Parathyroid adenoma (tissue), 2 donors: Measurements from ENCODE around the gene ATXN10.

Experiments used
- H2AFZ ChIP-seq: fragments of 300-600 bp; sonication (generic); one replicate; pipeline ENCODE4 v1.7.0; 2017; ENCODE audit warnings: antibody characterized with exemption, mild to moderate bottlenecking
- H3K27ac ChIP-seq: fragments of 300-600 bp; sonication (generic); one replicate; pipeline ENCODE4 v1.7.0; 2017
- H3K27me3 ChIP-seq: fragments of 300-600 bp; sonication (generic); one replicate; pipeline ENCODE4 v1.7.0; 2017; ENCODE audit warnings: low read length; ENCODE audit not compliant: control insufficient read depth, insufficient read depth
- H3K36me3 ChIP-seq: fragments of 300-600 bp; sonication (generic); one replicate; pipeline ENCODE4 v1.7.0; 2017; ENCODE audit warnings: low read length; ENCODE audit not compliant: control insufficient read depth, insufficient read depth
- H3K4me1 ChIP-seq: fragments of 300-600 bp; sonication (generic); one replicate; pipeline ENCODE4 v1.7.0; 2017; ENCODE audit warnings: control low read depth
- H3K4me2 ChIP-seq: fragments of 300-600 bp; sonication (generic); one replicate; pipeline ENCODE4 v1.7.0; 2017; ENCODE audit warnings: low read length
- H3K4me3 ChIP-seq: fragments of 300-600 bp; sonication (generic); one replicate; pipeline ENCODE4 v1.7.0; 2017; ENCODE audit warnings: low read depth, low read length
- H3K79me2 ChIP-seq: fragments of 300-600 bp; sonication (generic); one replicate; pipeline ENCODE4 v1.7.0; 2017; ENCODE audit warnings: control low read depth
- H3K9ac ChIP-seq: fragments of 300-600 bp; sonication (generic); one replicate; pipeline ENCODE4 v1.7.0; 2017; ENCODE audit warnings: mild to moderate bottlenecking
- H3K9me3 ChIP-seq: fragments of 300-600 bp; sonication (generic); one replicate; pipeline ENCODE4 v1.7.0; 2017; ENCODE audit warnings: low read length; ENCODE audit not compliant: control insufficient read depth
- TF ChIP-seq, protein P1 (sequence below): fragments of 300-600 bp; sonication (generic); IDR thresholded peaks from one replicate; pipeline ENCODE4 v1.7.0; 2017; ENCODE audit warnings: antibody characterized with exemption, mild to moderate bottlenecking
- donor health status: primary hyperparathyroidism.

The ATXN10 gene

DNA sequence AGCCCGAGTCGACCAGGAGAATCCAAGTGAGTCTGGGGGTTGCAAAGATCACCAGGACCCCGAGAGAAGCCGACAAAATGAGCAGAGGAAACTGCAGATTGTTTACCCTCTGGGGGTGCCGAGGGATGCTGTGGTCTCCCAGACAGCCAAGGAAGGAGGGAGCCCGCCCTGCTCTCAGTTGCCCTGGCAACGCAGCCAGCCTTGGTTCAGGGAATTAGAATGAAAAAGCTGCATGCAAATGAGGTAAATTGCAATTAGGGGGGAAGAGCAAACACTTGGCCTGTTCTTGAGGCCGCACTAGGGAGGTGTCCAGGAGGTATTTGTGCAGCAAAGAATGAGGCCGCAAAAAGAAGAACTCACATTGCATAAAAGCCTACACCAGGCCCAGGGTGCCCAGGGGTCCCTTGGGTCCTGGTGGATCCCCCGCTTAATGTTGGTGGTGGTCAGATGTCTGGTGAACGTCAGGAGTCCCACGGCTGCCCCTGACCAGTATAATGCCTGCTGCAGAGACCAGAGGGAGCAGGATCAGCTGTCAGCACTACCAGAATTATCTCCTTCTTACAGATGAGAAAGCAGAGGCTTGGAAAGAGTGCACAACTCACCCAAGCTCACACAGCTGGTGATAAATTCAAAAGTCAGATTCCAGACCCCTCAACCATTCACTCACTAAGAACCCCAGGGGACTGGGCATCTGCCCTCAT lies 40.3 kb upstream of the ATXN10 start:
- Histone ChIP-seq H3K4me3 (no peak overlapping the region), H3K9me3 (no peaks in the 10 kb centered on the region), H3K27me3 (no peaks in the 10 kb centered on the region), H3K4me1 (no peaks in the 10 kb centered on the region), H3K27ac (no peak overlapping the region), H2AFZ (no peak overlapping the region), H3K36me3 (no peaks in the 10 kb centered on the region), H3K4me2 (no peak overlapping the region), H3K79me2 (no peaks in the 10 kb centered on the region), H3K9ac (no peak overlapping the region)
- TF ChIP-seq, protein P1, sequence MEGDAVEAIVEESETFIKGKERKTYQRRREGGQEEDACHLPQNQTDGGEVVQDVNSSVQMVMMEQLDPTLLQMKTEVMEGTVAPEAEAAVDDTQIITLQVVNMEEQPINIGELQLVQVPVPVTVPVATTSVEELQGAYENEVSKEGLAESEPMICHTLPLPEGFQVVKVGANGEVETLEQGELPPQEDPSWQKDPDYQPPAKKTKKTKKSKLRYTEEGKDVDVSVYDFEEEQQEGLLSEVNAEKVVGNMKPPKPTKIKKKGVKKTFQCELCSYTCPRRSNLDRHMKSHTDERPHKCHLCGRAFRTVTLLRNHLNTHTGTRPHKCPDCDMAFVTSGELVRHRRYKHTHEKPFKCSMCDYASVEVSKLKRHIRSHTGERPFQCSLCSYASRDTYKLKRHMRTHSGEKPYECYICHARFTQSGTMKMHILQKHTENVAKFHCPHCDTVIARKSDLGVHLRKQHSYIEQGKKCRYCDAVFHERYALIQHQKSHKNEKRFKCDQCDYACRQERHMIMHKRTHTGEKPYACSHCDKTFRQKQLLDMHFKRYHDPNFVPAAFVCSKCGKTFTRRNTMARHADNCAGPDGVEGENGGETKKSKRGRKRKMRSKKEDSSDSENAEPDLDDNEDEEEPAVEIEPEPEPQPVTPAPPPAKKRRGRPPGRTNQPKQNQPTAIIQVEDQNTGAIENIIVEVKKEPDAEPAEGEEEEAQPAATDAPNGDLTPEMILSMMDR = no peak

DNA sequence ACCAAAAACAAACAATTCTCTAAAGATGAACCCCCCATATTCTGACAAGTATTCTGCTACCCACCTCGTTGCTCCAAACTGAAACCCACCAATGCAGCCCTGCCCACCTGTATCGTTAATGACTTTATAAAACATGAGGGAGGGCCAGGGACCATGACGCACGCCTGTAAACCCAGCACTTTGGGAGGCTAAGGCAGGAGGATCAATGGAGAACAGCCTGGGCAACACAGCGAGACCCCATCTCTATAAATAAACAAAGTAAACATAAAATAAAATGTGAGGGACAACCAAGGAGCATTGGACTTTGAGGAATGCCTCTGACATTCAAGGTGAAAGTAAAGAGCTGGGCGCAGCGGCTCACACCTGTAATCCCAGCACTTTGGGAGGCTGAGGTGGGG lies 39.8 kb upstream of the ATXN10 start:
- TF ChIP-seq, protein P1 = no peak

DNA sequence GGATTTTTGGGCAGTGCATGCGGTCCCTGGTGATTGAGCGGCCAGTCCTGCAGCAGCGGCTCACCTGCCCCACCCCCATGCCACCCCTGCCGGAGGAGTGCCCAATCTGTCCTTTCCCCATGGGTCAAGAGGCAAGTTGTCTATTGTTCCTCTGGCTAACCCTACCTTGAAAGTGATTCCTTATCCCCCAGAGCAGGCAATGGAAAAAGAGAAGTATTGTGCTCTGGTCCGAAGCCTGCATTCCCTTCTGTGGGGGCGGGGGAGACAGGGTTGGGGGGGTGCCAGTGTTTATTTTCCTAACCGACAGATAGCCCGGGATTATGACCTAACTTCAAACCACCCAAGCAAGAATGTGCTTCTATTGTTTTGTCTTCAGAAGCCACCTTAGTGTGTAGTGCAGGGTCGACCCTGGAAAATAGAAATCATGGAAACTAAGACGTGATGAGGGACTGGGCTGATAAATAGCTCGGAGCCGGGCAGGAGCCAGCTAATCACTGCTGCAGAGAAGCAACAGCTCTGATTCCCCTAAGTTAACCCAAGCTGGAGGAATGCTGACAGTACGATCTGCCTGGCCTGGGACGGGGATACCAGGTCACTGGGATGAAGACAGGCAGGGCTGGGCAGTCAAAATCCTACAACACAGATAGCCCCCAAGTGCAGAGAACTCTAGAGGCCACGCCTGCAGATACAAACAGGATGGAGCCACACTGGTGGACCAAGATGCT lies 38.7 kb upstream of the ATXN10 start:
- Histone ChIP-seq H2AFZ (no peak overlapping the region), H3K9me3 (no peaks in the 10 kb centered on the region), H3K4me1 (no peaks in the 10 kb centered on the region), H3K27ac (no peak overlapping the region), H3K4me3 (no peak overlapping the region), H3K79me2 (no peaks in the 10 kb centered on the region), H3K4me2 (no peak overlapping the region), H3K36me3 (no peaks in the 10 kb centered on the region), H3K27me3 (no peaks in the 10 kb centered on the region), H3K9ac (no peak overlapping the region)
- TF ChIP-seq, protein P1 = no peak

More for the DNA sequence above, 39.8 kb upstream of the ATXN10 start:
- Histone ChIP-seq H3K9me3 (no peaks in the 10 kb centered on the region), H3K9ac (no peak overlapping the region), H3K79me2 (no peaks in the 10 kb centered on the region), H3K4me3 (no peak overlapping the region), H3K27ac (no peak overlapping the region), H3K27me3 (no peaks in the 10 kb centered on the region), H3K4me1 (no peaks in the 10 kb centered on the region), H2AFZ (no peak overlapping the region), H3K4me2 (no peak overlapping the region), H3K36me3 (no peaks in the 10 kb centered on the region)

DNA sequence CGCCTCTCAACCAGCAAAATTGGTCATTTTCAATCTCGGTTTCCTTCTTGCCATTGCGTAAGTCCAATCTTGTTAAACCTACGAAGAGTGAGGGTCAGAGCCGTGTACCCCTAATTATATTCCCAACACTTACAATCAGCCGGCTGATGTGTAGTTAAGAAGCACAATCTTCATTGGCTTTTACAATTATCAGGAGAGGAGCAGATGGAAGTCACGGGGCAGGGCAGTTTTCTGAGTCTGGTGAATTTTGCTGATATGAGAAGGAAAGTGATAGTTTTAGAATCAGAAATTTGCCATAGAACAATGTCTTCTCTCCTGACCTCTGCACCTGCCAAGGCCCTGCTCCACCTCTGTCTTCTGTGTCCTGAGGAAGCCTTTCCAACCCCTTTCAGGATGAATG lies 35.0 kb upstream of the ATXN10 start:
- no peaks in the 10 kb centered on the region for H3K27me3 ChIP-seq
- TF ChIP-seq, protein P1 = no peak
- H3K4me1 ChIP-seq = no peaks in the 10 kb centered on the region
- H3K79me2 ChIP-seq = no peaks in the 10 kb centered on the region
- no peak overlapping the region for H3K9ac ChIP-seq
- no peaks in the 10 kb centered on the region for H3K36me3 ChIP-seq
- H3K27ac ChIP-seq = no peak overlapping the region
- no peak overlapping the region for H2AFZ ChIP-seq
- H3K4me3 ChIP-seq = no peak overlapping the region
- H3K9me3 ChIP-seq = no peaks in the 10 kb centered on the region
- no peak overlapping the region for H3K4me2 ChIP-seq
